ENCODE data around the gene MYEOV.

Gene MYEOV

DNA sequence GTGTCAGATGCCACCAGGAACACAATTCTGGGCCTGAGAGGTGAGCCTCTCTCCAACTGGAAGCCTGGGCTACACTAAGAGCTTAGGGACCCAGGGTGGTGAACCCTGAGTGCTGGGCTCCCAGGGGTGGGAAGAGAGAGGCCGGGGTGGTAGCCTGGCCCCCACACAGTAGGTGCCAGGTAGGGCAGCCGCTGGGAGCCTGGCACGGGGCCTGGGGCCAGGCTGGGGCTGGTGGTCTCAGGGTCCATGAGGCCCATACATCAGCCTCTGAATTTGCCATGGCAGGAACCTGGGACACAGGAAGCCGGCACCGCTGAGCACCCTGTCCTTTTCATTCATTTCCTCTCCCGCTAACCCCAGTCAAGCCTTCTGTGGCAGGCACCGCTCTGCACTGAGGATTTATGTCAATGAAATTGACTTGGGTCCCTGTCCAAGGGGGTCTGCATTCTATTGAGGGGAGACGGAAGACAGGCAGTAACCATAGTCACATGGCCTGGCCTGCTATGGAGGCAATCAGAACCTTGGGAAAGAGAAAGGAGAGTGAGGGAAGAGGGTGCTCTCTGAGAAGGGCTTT lies 8.6 kb downstream of the MYEOV start:
- no peak for DNase-seq

GRCh38 chr11:69303427-69303826 lies 9.5 kb downstream of the MYEOV start:
- no peak for DNase-seq

GRCh38 chr11:69304258-69304657 lies 10.3 kb downstream of the MYEOV start:
- no peak for DNase-seq

GRCh38 chr11:69304686-69305085 lies 10.7 kb downstream of the MYEOV start:
- no peak for DNase-seq

GRCh38 chr11:69305885-69306540 lies 12.1 kb downstream of the MYEOV start:
- no peak for DNase-seq

DNA sequence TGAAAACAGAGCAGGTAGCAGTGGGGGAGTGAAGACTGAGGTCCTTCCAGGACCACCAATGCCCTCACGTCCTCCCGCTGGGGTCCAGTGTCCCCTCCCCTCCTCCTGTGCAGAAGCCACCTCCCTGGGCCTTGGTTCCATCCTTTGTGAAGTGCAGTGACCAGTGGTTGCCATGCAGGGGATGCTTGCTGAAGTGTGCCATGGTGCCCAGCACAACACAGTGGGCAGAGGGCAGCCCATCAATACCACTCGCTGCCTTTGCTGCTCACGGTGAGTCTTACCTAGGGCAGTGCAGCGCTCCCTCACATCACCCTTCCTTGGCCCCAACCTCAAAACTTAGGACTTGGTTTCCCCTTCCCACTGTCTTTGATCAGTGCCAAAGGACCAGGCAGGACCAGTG lies 12.9 kb downstream of the MYEOV start:
- no peak for DNase-seq

DNA sequence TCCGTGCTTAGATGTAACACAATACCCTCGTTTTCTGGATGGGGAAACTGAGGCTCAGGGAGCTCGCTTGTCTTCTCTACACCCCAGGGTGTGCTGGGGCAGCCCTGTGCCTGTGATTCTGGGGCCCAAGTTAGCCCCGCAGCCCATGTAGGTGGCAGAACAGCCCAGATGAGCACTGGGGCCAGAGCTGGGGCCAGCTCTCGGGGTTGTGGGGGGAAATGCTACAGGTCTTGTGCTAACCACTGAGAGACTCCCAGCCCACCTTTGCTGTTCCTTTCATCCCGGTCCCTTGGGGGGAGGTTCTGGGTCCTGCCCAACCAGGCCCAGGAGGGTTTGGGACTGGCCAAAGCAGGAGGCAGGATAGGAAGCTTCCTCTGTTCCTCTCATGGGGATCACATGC lies 13.5 kb downstream of the MYEOV start:
- DNase-seq = no peak

GRCh38 chr11:69307871-69308431 lies 14.0 kb downstream of the MYEOV start:
- no peak for DNase-seq

DNA sequence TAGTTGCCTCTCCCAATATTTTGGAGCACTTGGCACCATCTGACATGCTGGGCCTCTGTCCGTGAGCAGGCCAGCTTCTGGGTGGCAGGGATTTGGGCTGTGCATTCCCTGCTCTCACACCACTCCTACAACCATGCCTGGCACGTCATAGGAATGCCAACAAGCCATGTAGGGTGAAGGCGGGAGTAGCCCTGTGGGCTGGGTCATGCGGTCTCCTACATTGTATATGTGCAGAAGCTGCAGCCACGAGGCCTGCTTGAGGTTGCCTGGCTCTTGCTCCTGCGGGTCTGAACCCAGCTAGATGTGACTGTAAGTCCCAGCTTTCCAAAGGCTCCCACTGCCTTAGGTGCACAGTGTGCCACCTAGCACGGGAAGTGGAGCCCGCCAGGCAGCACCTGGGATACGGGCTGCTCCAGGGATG lies 14.5 kb downstream of the MYEOV start:
- no peak for DNase-seq

DNA sequence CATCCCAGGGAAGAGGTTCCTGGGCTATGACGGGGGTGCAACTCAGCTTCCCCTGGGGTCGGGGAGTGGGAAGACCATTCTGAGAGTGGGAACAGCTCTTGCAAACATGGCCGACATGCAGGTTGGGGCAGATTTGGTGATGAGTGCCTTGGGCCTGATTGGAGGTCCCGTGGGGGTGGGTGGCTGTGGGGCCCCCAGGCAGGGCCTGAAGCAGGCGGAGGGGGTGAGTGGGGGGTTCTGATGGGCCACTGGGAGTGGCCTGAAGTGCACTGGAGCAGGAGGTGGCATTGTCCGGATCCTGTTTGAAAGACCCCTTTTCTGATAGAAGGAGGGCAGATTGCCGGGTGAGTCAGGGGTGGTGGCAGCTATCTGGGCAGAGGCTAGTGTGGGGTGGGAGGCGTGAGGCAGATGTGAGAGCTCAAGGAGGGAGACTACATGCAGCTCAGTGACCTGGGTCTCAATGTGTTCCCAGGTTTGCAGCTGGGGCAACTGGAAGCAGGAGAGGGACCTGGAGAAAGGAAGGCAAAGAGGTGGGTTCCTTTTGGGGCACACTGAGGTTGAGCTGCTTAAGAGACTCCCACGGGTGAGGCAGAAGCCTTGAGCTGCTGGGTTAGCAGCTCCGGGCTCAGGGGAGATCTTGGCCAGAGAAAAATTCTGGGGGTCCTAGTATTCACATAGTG lies 15.1 kb downstream of the MYEOV start:
- DNase-seq = no peak

- no peak for DNase-seq
Measured at GRCh38 chr11:69309631-69310280, 15.8 kb downstream of the MYEOV start.

- DNase-seq = no peak
Measured at GRCh38 chr11:69310351-69310750, 16.4 kb downstream of the MYEOV start.

DNA sequence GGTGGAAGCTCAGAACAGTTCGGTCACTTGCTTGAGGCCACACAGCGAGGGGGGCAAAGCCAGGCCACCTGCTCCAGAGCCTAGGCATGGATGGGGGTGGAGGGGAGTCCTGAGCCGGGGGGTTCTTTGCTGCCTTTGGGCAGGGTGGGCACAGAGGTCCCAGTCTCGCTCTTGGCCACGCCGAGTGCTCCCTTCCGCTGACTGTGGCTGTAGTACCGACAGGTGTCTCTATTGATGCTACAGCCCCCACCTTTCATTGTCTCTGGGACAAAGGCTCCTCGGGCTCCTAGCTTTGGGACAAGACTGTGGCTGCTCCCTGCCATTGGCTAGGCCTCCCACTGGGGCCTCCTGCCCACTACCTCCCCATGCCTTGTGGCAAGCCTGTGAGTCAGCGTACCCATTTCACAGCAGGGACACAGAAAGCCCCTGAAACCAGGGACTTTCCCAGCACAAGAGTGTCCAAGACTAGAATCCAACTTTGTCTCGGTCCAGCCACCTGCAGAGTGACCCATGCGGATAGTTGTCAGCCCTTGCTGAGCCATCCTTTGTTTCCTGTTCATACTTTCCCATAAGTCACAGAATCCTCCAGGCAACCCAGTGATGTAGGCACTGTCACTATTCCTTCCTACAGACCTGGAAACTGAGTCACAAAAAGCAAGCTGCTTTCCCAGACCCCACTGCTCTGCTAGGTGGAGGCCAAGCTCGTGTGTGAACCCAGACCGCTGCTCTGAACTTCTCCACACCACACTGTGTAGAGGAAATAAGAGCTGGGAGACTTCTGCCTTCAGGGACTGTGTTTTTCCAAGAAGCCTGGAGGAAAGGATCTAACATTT lies 17.2 kb downstream of the MYEOV start:
- no peak for DNase-seq

DNA sequence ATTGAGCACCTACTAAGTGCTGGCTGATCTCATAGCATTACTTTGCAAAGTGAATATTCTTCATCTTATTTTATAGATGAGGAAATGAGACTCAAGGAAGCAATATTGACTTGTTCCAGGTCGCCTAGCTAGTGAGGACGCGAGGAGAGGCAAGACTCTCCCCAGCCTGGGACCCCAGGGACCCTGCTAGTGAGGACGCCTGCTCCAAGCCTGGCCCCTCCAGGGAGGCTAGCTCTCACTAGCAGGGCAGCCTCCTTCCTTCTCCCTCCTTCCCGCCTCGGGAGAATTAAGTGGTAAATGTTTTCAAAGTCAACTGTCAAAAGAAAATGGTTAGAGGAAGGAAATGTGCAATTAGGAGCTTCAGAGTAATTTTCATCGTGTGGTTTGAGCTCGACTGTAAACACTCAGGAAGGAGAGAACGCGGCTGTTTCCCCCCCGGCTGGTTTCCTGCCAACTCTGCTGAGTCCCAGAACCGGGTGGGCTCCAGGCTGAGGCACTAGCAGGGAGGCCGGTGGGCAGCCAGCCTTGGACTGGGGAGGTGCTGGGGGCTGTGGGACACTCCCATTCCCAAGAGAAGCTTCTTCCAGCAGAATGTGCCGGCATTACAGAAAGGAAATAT lies 17.9 kb downstream of the MYEOV start:
- no peak for DNase-seq

- DNase-seq = no peak
Measured at GRCh38 chr11:69312453-69313404, 18.8 kb downstream of the MYEOV start.

GRCh38 chr11:69313992-69314391 lies 20.0 kb downstream of the MYEOV start:
- DNase-seq = no peak

- DNase-seq = no peak
Measured at GRCh38 chr11:69314555-69314954, 20.6 kb downstream of the MYEOV start.

DNA sequence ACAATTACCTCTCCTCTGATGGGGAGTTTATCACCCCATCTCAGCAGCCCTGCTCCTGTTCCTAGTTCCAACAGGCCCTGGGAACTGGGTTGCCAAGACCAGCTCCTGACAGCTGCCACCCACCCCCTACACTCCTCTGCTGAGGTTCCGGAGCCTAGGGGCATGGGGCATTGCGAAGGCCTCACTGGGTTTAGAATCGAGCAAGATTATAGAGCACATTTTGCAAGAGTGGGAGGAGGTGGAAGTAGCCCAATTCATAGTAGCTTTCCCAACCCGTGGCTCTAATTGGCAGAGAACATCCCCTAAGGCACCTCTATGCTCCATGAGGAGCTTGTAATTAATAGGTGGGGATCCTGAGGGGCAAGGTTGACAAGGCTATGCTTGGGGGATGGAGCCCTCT lies 23.0 kb downstream of the MYEOV start:
- DNase-seq = no peak

GRCh38 chr11:69317401-69318092 lies 23.6 kb downstream of the MYEOV start:
- no peak for DNase-seq

- no peak for DNase-seq
Measured at GRCh38 chr11:69318093-69318420, 24.1 kb downstream of the MYEOV start.

All from SIG-M5 (cell line).